Testis (tissue), 5 donors: ENCODE data around the gene ZBTB40. TPM values are rescaled to one million over a fixed set of nuclear protein-coding genes. Genes with fewer than 3 reads are reported as not detected.

Source experiments
- DNase-seq: peaks from one replicate; pipeline ENCODE4 v3.0.0-alpha.2; 2019
- H3K27ac ChIP-seq, 2 donors: fragments of 200-600 bp; sonication (generic); one replicate each; pipeline ENCODE4 v1.5.1; 2019
- H3K27me3 ChIP-seq: fragments of 200-600 bp; sonication (generic); one replicate; pipeline ENCODE4 v1.5.1; 2019
- H3K36me3 ChIP-seq: fragments of 200-600 bp; sonication (generic); one replicate; pipeline ENCODE4 v1.5.1; 2017; ENCODE audit warnings: low read depth; ENCODE audit errors: missing control alignments
- H3K4me1 ChIP-seq: fragments of 200-600 bp; sonication (generic); one replicate; pipeline ENCODE4 v1.5.1; 2019
- H3K4me3 ChIP-seq, 2 donors: fragments of 200-600 bp; sonication (generic); one replicate each; pipeline ENCODE4 v1.5.1; 2017 to 2019
- H3K9me3 ChIP-seq: fragments of 200-600 bp; sonication (generic); one replicate; pipeline ENCODE4 v1.5.1; 2017
- POLR2A ChIP-seq: fragments of 450-650 bp; IDR thresholded peaks from one replicate; pipeline ENCODE4 v1.6.1; 2017; ENCODE audit warnings: antibody characterized with exemption, mild to moderate bottlenecking, moderate library complexity
- WGBS, 2 donors: methylation state at CpG; one replicate each; pipeline ENCODE4 v1.1.5; 2018; 5-methylcytosine and 5-hydroxymethylcytosine counted together
- intact Hi-C: fragments of 100-400 bp; cut with DNase I; formaldehyde crosslinking; loops from one replicate; pipeline ENCODE4 v1.15.1; 2023; ENCODE audit warnings: low total_unique reads
- long read RNA-seq, 2 donors: transcript quantifications; one replicate each; lab custom pipeline, GENCODE V29; 2026
- polyA plus RNA-seq: library from polyadenylated mRNA; stranded (reverse); fragments of 350-450 nt; fragmentation: Illumina TruSeq; extraction: RNeasy Lipid Tissue Mini Kit (QIAGEN cat#74804); gene quantifications from one replicate; pipeline ENCODE4 v1.2.3, GENCODE V29; 2014; ENCODE audit warnings: low read depth, low replicate concordance; ENCODE audit not compliant: insufficient read depth
- total RNA-seq, 2 donors: library from RNA; depleted of rRNA; stranded (reverse); fragments of >200 nt; gene quantifications; one replicate each; pipeline ENCODE4 v1.2.3, GENCODE V29; 2016
- TF ChIP-seq, protein P1 (sequence below), 3 experiments: fragments of 450-650 bp in 2 of 3; fragments of 200-600 bp in 1 of 3; sonication (generic) in 1 of 3; IDR thresholded peaks; one replicate each; pipeline ENCODE4 v1.5.1; 2016 to 2019; ENCODE audit warnings: antibody characterized with exemption in 3 of 3, mild to moderate bottlenecking in 2 of 3, moderate library complexity in 1 of 3

Gene ZBTB40, protein sequence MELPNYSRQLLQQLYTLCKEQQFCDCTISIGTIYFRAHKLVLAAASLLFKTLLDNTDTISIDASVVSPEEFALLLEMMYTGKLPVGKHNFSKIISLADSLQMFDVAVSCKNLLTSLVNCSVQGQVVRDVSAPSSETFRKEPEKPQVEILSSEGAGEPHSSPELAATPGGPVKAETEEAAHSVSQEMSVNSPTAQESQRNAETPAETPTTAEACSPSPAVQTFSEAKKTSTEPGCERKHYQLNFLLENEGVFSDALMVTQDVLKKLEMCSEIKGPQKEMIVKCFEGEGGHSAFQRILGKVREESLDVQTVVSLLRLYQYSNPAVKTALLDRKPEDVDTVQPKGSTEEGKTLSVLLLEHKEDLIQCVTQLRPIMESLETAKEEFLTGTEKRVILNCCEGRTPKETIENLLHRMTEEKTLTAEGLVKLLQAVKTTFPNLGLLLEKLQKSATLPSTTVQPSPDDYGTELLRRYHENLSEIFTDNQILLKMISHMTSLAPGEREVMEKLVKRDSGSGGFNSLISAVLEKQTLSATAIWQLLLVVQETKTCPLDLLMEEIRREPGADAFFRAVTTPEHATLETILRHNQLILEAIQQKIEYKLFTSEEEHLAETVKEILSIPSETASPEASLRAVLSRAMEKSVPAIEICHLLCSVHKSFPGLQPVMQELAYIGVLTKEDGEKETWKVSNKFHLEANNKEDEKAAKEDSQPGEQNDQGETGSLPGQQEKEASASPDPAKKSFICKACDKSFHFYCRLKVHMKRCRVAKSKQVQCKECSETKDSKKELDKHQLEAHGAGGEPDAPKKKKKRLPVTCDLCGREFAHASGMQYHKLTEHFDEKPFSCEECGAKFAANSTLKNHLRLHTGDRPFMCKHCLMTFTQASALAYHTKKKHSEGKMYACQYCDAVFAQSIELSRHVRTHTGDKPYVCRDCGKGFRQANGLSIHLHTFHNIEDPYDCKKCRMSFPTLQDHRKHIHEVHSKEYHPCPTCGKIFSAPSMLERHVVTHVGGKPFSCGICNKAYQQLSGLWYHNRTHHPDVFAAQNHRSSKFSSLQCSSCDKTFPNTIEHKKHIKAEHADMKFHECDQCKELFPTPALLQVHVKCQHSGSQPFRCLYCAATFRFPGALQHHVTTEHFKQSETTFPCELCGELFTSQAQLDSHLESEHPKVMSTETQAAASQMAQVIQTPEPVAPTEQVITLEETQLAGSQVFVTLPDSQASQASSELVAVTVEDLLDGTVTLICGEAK
- total RNA-seq, result 10 to 100 TPM; 28.1 to 28.6 TPM
- polyA plus RNA-seq, result 15.6 TPM
- long read RNA-seq, donor 1, full-length matches to known transcripts, result 1 of 1 reads
- long read RNA-seq, donor 1, partial matches to known transcripts, result 0 of 1 reads
- long read RNA-seq, donor 1, other reads (novel, unspliced or antisense), result 0 of 1 reads
- long read RNA-seq, donor 2, result 0 reads

DNA sequence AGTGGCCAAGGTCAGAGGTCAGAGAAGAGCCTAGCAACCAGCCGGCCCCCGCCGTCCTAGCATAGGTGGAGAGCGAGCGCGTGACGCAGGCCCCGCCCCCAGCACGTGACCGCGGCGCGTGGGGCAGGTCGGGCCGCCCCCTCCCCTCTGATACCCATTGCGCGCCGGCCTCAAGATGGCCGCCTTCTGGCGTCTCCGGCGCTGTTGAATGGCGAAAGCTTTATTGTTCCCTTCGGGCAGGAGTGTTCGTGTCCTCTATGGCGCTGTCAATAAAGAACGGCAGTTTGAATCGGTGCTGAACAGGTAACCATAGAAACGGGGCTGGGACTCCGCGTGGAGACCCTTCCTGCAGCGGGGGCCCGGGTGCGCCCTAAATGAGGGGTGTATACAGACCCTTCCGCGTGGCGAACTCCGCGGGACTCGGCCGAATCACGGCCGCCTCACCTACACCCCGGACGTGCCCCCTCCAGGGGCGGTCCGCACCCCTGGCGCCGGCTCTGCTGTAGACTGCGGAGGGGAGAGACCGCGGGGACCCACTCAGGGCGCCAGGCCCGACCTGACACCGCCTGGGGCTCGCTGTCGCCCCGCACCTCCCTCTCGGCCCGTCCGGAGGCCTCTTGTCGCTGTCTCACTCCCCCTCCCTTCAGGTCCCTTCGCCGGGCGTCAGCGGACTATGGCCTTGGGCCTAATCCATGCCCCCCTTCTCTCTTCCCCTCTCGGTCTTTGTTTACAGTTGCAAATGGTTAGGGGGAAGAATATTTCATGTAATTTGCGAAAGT, at the start of gene ZBTB40:
Gene ZBTB40 (plus strand): TSS at position 150 of the 779 bp plus-strand sequence. CDS start 38,098 bp downstream, outside the sequence.
- 0 to 1% methylated on average over 46 to 68 of the region's 68 CpGs for WGBS, 2 donors
- Histone ChIP-seq H3K4me3 (peak within 1 kb of the TSS; percentile 90 to 98), H3K27me3 (no peaks in the 10 kb centered on the region), H3K4me1 (peaks cover 30% of the 10 kb centered on the region), H3K36me3 (no peaks in the 10 kb centered on the region), H3K27ac (peak within 1 kb of the TSS; percentile 93 to 97), H3K9me3 (no peaks in the 10 kb centered on the region)
- DNase-seq, result peak; percentile 99
- no peak for TF ChIP-seq POLR2A
- TF ChIP-seq, protein P1, sequence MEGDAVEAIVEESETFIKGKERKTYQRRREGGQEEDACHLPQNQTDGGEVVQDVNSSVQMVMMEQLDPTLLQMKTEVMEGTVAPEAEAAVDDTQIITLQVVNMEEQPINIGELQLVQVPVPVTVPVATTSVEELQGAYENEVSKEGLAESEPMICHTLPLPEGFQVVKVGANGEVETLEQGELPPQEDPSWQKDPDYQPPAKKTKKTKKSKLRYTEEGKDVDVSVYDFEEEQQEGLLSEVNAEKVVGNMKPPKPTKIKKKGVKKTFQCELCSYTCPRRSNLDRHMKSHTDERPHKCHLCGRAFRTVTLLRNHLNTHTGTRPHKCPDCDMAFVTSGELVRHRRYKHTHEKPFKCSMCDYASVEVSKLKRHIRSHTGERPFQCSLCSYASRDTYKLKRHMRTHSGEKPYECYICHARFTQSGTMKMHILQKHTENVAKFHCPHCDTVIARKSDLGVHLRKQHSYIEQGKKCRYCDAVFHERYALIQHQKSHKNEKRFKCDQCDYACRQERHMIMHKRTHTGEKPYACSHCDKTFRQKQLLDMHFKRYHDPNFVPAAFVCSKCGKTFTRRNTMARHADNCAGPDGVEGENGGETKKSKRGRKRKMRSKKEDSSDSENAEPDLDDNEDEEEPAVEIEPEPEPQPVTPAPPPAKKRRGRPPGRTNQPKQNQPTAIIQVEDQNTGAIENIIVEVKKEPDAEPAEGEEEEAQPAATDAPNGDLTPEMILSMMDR (IDR thresholded peaks at IDR 0.05), result peak in 2 of 3 experiments; percentile 5 to 31
- intact Hi-C loops, result no loop called here

- 75 to 86% methylated on average over 10 to 12 of the region's 12 CpGs for WGBS, 2 donors
- Histone ChIP-seq H3K4me3 (no peak overlapping the region), H3K4me1 (no peaks in the 10 kb centered on the region), H3K9me3 (no peaks in the 10 kb centered on the region), H3K27ac (no peak overlapping the region), H3K27me3 (no peaks in the 10 kb centered on the region), H3K36me3 (no peaks in the 10 kb centered on the region)
- TF ChIP-seq POLR2A, result no peak
- TF ChIP-seq, protein P1 (IDR thresholded peaks at IDR 0.05), result no peak
- DNase-seq, result no peak
- intact Hi-C loops, result no loop called here
Observed at GRCh38 chr1:22402356-22403053, 49.1 kb upstream of the ZBTB40 start.

DNA sequence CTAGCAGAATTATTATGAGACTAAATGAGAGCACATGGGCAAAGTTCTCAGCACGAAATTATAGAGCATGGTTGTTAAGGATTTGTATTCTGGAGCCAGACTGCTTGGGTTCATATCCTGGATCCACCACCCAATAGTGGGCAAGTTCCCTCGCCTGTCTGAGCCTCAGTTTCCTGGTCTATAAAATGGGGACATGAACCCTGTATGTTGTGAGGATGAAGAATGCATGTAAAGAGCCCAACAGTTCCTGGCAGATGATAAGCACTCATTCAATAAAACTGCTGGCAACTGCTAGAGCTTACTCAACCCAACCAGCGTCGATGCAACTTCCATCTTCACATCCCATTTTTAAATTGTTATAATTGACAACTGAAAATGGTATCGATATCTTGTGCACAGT, 47.2 kb upstream of the ZBTB40 start:
- Histone ChIP-seq H3K4me3 (no peak overlapping the region), H3K36me3 (no peaks in the 10 kb centered on the region), H3K4me1 (no peaks in the 10 kb centered on the region), H3K27ac (no peak overlapping the region), H3K27me3 (no peaks in the 10 kb centered on the region), H3K9me3 (no peaks in the 10 kb centered on the region)
- DNase-seq, result no peak
- intact Hi-C loops, result no loop called here
- no peak for TF ChIP-seq POLR2A
- TF ChIP-seq, protein P1 (IDR thresholded peaks at IDR 0.05), result no peak
- WGBS, 2 donors, result 84 to 87% methylated on average over 5 of the region's 5 CpGs
